ENCODE measurements around the gene SFXN2.
"Not testable (repeated sequence)": the region's sequence is repeated elsewhere in the genome, so short reads cannot be mapped to it uniquely, and the experiment has no call there.

The SFXN2 gene

DNA sequence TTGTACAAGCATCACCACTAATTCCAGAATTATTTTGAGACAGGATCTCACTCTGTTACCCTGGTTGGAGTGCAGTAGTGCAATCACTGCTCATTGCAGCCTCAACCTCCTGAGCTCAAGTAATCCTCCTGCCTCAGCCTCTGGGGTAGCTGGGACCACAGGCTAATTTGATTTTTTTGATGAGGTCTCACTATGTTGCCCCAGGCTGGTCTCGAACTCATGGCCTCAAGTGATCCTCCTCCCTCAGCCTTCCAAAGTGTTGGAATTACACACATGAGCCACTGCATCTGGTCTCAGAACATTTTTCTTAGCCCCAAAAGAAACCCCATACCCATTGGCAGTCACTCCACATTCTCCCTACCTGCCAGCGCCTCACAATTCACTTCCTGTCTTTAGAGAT, 25.8 kb downstream of the SFXN2 start:
- Histone ChIP-seq H4K20me1 (ENCODE audit: insufficient read depth, low read length, poor library complexity, severe bottlenecking) (no peaks in the 10 kb centered on the region), H3K79me2 (ENCODE audit: insufficient read depth, low read length) (peaks cover 14% of the 10 kb centered on the region), H3K27me3 (ENCODE audit: insufficient read depth, low read length, poor library complexity, severe bottlenecking) (no peaks in the 10 kb centered on the region), H2AFZ (ENCODE audit: low read length) (no peak overlapping the region), H3K9me2 (replicated peaks; ENCODE audit: low read depth, low read length) (no peaks in the 10 kb centered on the region; the same call in 1 of the 2 replicates), H3K4me2 (ENCODE audit: low read depth, low read length, poor library complexity, severe bottlenecking) (no peak overlapping the region), H3K9ac (ENCODE audit: low read depth, low read length, poor library complexity, severe bottlenecking) (peak overlapping the region; percentile 16), H3K4me3 (ENCODE audit: low read length, poor library complexity, severe bottlenecking) (no peak overlapping the region), H3K36me3 (ENCODE audit: insufficient read depth, low read length) (peaks cover 7% of the 10 kb centered on the region; the same call in 1 of the 2 replicates), H3K4me1 (ENCODE audit: insufficient read depth, low read length, poor library complexity, severe bottlenecking) (peaks cover 50% of the 10 kb centered on the region), H3K9me3 (ENCODE audit: insufficient read depth, low read depth, low read length) (no peaks in the 10 kb centered on the region), H3F3A (ENCODE audit: low read depth) (no peaks in the 10 kb centered on the region; the same call in 1 of the 2 replicates)
- TF ChIP-seq, protein P1, sequence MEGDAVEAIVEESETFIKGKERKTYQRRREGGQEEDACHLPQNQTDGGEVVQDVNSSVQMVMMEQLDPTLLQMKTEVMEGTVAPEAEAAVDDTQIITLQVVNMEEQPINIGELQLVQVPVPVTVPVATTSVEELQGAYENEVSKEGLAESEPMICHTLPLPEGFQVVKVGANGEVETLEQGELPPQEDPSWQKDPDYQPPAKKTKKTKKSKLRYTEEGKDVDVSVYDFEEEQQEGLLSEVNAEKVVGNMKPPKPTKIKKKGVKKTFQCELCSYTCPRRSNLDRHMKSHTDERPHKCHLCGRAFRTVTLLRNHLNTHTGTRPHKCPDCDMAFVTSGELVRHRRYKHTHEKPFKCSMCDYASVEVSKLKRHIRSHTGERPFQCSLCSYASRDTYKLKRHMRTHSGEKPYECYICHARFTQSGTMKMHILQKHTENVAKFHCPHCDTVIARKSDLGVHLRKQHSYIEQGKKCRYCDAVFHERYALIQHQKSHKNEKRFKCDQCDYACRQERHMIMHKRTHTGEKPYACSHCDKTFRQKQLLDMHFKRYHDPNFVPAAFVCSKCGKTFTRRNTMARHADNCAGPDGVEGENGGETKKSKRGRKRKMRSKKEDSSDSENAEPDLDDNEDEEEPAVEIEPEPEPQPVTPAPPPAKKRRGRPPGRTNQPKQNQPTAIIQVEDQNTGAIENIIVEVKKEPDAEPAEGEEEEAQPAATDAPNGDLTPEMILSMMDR (conservative IDR thresholded peaks at IDR 0.05; ENCODE audit: low read length) = no peak
- TF ChIP-seq EZH2phosphoT487 (IDR thresholded peaks at IDR 0.05; ENCODE audit: borderline replicate concordance) = no peak

- H4K20me1 ChIP-seq (ENCODE audit: insufficient read depth, low read length, poor library complexity, severe bottlenecking) = peaks cover 8% of the 10 kb centered on the region
- no peaks in the 10 kb centered on the region; the same call in 1 of the 2 replicates for H3K9me2 ChIP-seq (replicated peaks; ENCODE audit: low read depth, low read length)
- no peaks in the 10 kb centered on the region; the same call in 1 of the 2 replicates for H3F3A ChIP-seq (ENCODE audit: low read depth)
- H3K79me2 ChIP-seq (ENCODE audit: insufficient read depth, low read length) = peaks cover 29% of the 10 kb centered on the region
- no peak overlapping the region for H2AFZ ChIP-seq (ENCODE audit: low read length)
- no peaks in the 10 kb centered on the region for H3K9me3 ChIP-seq (ENCODE audit: insufficient read depth, low read depth, low read length)
- H3K27me3 ChIP-seq (ENCODE audit: insufficient read depth, low read length, poor library complexity, severe bottlenecking) = no peaks in the 10 kb centered on the region
- no peak overlapping the region for H3K4me3 ChIP-seq (ENCODE audit: low read length, poor library complexity, severe bottlenecking)
- peaks cover 66% of the 10 kb centered on the region for H3K4me1 ChIP-seq (ENCODE audit: insufficient read depth, low read length, poor library complexity, severe bottlenecking)
- no peak overlapping the region for H3K9ac ChIP-seq (ENCODE audit: low read depth, low read length, poor library complexity, severe bottlenecking)
- peaks cover 7% of the 10 kb centered on the region; the same call in 1 of the 2 replicates for H3K36me3 ChIP-seq (ENCODE audit: insufficient read depth, low read length)
- H3K4me2 ChIP-seq (ENCODE audit: low read depth, low read length, poor library complexity, severe bottlenecking) = no peak overlapping the region
- no peak for TF ChIP-seq EZH2phosphoT487 (IDR thresholded peaks at IDR 0.05; ENCODE audit: borderline replicate concordance)
- TF ChIP-seq, protein P1 (conservative IDR thresholded peaks at IDR 0.05; ENCODE audit: low read length) = no peak
These were observed 27.3 kb downstream of the SFXN2 start for GRCh38 chr10:102741726-102742237.

DNA sequence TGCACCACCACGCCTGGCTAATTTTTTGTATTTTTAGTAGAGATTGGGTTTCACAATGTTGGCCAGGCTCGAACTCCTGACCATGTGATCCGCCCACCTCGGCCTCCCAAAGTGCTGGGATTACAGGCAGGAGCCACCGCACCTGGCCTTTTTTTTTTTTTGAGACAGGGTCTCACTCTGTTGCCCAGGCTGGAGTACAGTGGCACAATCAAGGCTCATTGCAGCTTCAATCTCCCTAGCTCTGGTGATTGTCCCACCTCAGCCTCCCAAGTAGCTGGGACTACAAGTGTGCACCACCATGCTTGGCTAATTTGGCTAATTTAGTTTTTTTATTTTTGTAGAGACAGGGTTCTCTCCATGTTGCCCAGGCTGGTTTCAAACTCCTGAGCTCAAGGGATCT, 27.9 kb downstream of the SFXN2 start:
- not testable (repeated sequence) for H3K27me3 ChIP-seq (ENCODE audit: insufficient read depth, low read length, poor library complexity, severe bottlenecking); H3K9me2 ChIP-seq (replicated peaks; ENCODE audit: low read depth, low read length); H3K9me3 ChIP-seq (ENCODE audit: insufficient read depth, low read depth, low read length); H4K20me1 ChIP-seq (ENCODE audit: insufficient read depth, low read length, poor library complexity, severe bottlenecking); H3K4me3 ChIP-seq (ENCODE audit: low read length, poor library complexity, severe bottlenecking); H3K36me3 ChIP-seq (ENCODE audit: insufficient read depth, low read length); H3K9ac ChIP-seq (ENCODE audit: low read depth, low read length, poor library complexity, severe bottlenecking); H2AFZ ChIP-seq (ENCODE audit: low read length); H3F3A ChIP-seq (ENCODE audit: low read depth); H3K4me2 ChIP-seq (ENCODE audit: low read depth, low read length, poor library complexity, severe bottlenecking)
- Histone ChIP-seq H3K4me1 (ENCODE audit: insufficient read depth, low read length, poor library complexity, severe bottlenecking) (peaks cover 68% of the 10 kb centered on the region), H3K79me2 (ENCODE audit: insufficient read depth, low read length) (peaks cover 32% of the 10 kb centered on the region)

DNA sequence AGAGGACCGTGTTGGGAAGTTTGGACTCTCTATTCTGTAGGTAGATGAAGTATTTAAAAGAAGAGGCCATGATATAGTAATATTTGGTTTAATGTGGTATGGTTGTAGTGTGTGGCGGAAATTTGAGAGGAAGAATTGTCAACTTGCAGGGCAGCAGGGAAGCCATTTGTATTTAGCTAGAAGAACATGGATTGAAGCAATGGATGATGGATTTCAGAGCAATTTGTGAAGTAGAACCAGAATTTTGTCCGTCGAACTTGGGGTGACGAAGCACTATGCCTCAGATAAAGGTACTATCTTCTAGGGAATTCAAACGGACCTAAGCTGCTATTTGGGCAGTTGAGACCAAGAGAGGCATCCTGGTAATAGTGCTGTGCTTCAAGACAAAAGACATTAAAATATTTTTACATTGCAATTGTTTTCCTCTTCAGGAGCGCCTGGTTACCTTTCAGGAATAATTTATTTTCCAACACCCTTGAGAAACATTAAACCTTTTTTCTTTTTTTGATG, 28.7 kb downstream of the SFXN2 start:
- H3K36me3 ChIP-seq (ENCODE audit: insufficient read depth, low read length) = no peaks in the 10 kb centered on the region
- H3K4me1 ChIP-seq (ENCODE audit: insufficient read depth, low read length, poor library complexity, severe bottlenecking) = peaks cover 61% of the 10 kb centered on the region
- peak overlapping the region; percentile 59 for H3K4me2 ChIP-seq (ENCODE audit: low read depth, low read length, poor library complexity, severe bottlenecking)
- TF ChIP-seq, protein P1 (conservative IDR thresholded peaks at IDR 0.05; ENCODE audit: low read length) = no peak
- TF ChIP-seq EZH2phosphoT487 (IDR thresholded peaks at IDR 0.05; ENCODE audit: borderline replicate concordance) = no peak
- H3K9me3 ChIP-seq (ENCODE audit: insufficient read depth, low read depth, low read length) = no peaks in the 10 kb centered on the region
- H2AFZ ChIP-seq (ENCODE audit: low read length) = peak overlapping the region; percentile 98
- no peaks in the 10 kb centered on the region for H3K27me3 ChIP-seq (ENCODE audit: insufficient read depth, low read length, poor library complexity, severe bottlenecking)
- H3K79me2 ChIP-seq (ENCODE audit: insufficient read depth, low read length) = peaks cover 34% of the 10 kb centered on the region
- H3K9ac ChIP-seq (ENCODE audit: low read depth, low read length, poor library complexity, severe bottlenecking) = no peak overlapping the region
- H3F3A ChIP-seq (ENCODE audit: low read depth) = no peaks in the 10 kb centered on the region; the same call in 1 of the 2 replicates
- peaks cover 8% of the 10 kb centered on the region for H4K20me1 ChIP-seq (ENCODE audit: insufficient read depth, low read length, poor library complexity, severe bottlenecking)
- H3K4me3 ChIP-seq (ENCODE audit: low read length, poor library complexity, severe bottlenecking) = peak overlapping the region; percentile 30
- H3K9me2 ChIP-seq (replicated peaks; ENCODE audit: low read depth, low read length) = no peaks in the 10 kb centered on the region; the same call in 1 of the 2 replicates
